ENCODE data around the gene NLRC3.

Gene NLRC3

DNA sequence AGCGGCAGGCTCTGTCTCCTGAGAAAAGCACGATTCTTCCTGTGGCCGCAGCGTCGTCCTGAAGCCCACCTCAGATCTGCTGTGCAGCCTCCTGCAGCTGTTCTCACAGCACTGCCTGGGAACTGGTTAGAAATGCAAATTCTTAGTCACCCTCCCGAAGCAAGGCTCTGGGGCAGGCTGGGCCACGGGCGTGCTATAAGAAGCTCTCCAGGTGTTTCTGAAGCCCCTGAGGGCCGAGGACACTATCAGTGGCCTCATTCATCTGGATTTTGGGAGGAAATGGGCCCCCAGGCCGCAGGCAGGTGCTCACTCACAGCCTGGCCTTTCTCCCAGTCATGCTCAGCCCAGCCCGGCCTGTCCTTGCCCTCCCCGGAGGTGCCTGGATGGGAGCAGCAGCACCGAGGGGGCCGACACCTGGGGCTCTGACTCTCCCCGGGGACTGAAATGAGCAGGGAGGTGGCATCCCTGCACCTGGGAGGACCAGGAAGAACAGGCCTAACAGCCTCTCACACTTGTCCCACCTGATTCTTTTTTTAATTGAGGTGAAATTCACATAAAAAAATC is 10.4 kb upstream of the NLRC3 start:
- TF ChIP-seq, protein P1, sequence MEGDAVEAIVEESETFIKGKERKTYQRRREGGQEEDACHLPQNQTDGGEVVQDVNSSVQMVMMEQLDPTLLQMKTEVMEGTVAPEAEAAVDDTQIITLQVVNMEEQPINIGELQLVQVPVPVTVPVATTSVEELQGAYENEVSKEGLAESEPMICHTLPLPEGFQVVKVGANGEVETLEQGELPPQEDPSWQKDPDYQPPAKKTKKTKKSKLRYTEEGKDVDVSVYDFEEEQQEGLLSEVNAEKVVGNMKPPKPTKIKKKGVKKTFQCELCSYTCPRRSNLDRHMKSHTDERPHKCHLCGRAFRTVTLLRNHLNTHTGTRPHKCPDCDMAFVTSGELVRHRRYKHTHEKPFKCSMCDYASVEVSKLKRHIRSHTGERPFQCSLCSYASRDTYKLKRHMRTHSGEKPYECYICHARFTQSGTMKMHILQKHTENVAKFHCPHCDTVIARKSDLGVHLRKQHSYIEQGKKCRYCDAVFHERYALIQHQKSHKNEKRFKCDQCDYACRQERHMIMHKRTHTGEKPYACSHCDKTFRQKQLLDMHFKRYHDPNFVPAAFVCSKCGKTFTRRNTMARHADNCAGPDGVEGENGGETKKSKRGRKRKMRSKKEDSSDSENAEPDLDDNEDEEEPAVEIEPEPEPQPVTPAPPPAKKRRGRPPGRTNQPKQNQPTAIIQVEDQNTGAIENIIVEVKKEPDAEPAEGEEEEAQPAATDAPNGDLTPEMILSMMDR (IDR thresholded peaks at IDR 0.05; ENCODE audit: low read depth, low read length, missing control alignments) = no peak
- H3K4me3 ChIP-seq (replicated peaks; ENCODE audit: low read depth, low read length) = no peak overlapping the region
- DNase-seq (ENCODE audit: extremely low read depth, low read depth) = no peak

DNA sequence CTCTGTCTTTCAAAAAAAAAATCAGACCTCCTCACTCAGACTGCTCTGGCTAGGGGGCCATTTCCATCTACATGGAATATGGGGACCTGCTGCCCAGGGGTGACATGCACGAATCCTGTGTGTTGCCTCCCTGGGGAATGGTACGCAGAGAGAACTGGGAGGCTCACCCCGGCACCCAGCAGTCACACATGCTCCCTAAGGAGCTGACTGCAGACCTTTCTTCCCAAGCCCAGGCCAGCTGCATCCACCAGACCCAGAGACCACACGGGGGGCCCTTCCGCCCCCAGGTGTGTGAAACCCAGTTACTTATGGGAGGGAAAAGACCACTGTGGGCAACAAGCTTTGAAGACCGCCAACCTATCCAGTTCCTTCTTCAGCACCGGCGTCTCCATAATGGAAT is 7.2 kb upstream of the NLRC3 start:
- DNase-seq (ENCODE audit: extremely low read depth, low read depth) = no peak
- TF ChIP-seq, protein P1 (IDR thresholded peaks at IDR 0.05; ENCODE audit: low read depth, low read length, missing control alignments) = no peak

DNA sequence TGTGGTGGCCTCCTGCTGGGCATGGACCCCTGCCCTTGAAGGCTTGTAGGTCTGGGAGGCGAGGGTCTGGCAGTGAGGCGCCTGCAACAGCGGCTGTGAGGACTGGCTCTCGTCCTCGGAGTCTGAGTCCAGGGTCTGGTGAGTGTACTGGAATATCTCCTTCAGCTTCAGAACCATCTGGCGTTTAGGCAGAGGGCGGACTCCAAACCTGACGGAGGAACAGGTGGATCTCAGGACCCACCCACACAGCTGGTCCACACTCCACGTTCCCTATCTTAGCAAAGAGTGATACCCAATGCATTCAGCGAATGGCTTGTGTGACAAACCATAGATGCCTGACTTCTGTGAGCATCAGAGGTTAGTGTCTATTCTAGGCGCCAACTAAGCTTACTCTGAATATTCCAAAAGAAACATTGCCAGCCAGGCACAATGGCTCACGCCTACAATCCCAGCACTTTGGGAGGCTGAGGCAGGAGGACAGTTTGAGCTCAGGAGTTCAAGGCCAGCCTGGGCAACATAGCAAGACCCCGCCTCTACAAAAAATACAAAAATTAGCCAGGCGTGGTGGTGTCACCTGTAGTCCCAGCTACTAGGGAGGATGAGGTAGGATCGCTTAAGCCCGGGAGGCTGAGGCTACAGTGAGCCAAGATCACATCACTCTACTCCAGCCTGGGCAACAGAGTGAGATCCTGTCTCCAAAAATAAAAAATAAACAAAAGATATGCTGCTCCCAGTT is 6.3 kb upstream of the NLRC3 start:
- TF ChIP-seq, protein P1 (IDR thresholded peaks at IDR 0.05; ENCODE audit: low read depth, low read length, missing control alignments) = no peak
- H3K4me3 ChIP-seq (replicated peaks; ENCODE audit: low read depth, low read length) = no peak overlapping the region
- no peak for DNase-seq (ENCODE audit: extremely low read depth, low read depth)

More for the DNA sequence above, 7.2 kb upstream of the NLRC3 start:
- H3K4me3 ChIP-seq (replicated peaks; ENCODE audit: low read depth, low read length) = no peak overlapping the region

DNA sequence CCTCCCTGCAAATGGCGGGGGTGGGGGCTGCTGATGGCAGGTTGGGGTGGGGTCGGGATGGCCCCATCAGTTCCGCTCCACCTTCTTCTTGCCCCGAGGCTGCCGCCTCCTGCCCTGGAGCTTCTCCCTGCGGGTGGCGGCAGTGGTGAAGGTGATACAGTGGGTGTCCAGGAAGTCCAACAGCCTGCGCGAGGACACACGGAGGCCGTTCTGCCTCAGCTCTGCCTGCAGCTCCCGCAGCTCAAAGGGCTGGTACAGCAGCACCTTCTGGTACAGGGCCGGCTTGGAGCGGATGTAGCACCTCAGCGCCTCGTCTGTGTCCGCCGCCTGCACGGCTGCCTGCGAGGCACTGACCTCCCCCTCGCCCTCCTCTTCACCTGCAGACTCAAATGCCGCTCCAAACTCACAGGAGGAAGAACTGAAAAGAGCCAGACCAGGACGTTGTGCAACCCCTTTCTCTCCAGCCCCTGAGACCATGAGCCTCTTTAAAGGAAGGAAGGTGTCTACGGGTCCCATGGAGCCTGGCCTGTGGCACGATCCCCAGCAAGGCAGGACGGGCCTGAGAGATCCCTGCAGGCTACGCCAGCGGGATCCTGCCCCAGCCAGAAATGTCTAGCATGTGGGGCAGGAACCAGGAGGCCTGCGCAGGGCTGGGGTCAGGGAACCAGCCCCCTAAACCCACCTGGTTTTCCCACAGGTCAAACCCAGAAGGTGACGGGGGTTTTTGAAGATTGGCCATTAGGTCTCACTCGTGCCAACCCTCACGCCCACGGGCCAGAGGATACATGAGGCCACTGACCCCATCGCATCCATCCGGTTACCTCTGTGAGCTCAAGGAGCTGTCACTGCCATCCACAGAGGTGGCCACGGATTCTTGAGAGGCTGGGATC is 5.3 kb upstream of the NLRC3 start:
- TF ChIP-seq, protein P1 (IDR thresholded peaks at IDR 0.05; ENCODE audit: low read depth, low read length, missing control alignments) = no peak
- no peak overlapping the region for H3K4me3 ChIP-seq (replicated peaks; ENCODE audit: low read depth, low read length)
- no peak for DNase-seq (ENCODE audit: extremely low read depth, low read depth)

DNA sequence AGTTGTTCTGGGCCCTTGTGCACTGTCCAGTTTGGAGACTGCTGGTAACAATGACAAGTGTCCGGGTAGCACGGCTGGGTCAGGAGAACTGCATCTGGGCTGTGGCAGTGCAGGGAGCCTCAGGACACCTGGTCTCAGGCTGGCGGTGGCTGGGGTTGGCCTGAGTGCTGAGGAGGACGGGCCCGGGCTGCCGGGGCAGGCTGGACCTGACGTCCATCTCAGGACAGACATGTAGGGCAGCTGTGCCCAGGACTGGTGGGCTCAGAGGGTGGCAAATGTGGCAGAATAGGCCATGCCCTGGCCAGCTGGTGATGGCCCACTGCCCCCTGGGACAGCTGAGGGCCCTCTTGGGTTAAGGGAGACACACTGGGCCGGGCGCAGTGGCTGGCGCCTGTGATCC is 4.2 kb upstream of the NLRC3 start:
- H3K4me3 ChIP-seq (replicated peaks; ENCODE audit: low read depth, low read length) = no peak overlapping the region
- no peak for DNase-seq (ENCODE audit: extremely low read depth, low read depth)
- TF ChIP-seq, protein P1 (IDR thresholded peaks at IDR 0.05; ENCODE audit: low read depth, low read length, missing control alignments) = no peak

DNA sequence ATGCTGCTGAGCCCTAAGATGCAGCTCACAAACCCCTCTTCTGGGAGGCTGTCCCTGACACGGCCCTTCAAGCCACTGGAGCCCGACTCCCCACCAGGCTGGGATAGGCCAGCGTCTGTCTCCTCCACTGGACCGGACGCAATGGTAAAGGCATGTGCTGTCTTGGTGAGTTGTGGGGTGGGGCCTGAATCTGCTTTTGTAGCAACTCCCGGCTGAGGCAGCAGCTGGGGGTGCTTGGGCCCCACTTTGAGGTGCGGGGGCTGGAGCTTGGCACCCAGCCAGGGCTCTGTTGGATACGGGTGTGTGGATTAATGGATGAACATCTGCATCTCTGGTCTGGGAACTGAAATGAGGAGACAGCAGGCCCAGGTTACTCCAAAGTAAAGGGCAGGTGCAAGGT is 3.5 kb upstream of the NLRC3 start:
- TF ChIP-seq, protein P1 (IDR thresholded peaks at IDR 0.05; ENCODE audit: low read depth, low read length, missing control alignments) = no peak
- no peak overlapping the region for H3K4me3 ChIP-seq (replicated peaks; ENCODE audit: low read depth, low read length)
- no peak for DNase-seq (ENCODE audit: extremely low read depth, low read depth)

All from HFF-Myc (cell line).